OCI-LY1 (cell line): Measurements from ENCODE around the gene LAT.

Experiments used
- H2AFZ ChIP-seq: fragments of 200-600 bp; sonication (generic), shearing (Covaris generic); 2 replicates; pipeline ENCODE4 v1.6.0; 2014; ENCODE audit warnings: antibody characterized with exemption, mild to moderate bottlenecking, low read length
- H3F3A ChIP-seq: fragments of 200-600 bp; sonication (generic), shearing (Covaris generic); 2 replicates; pipeline ENCODE4 v1.6.0; 2014; ENCODE audit warnings: mild to moderate bottlenecking, antibody characterized with exemption, low read length, moderate library complexity; ENCODE audit not compliant: insufficient read depth
- H3K27ac ChIP-seq: fragments of 200-600 bp; sonication (generic); 2 replicates; pipeline ENCODE4 v1.5.1; 2014; ENCODE audit warnings: low read length, mixed run types, mild to moderate bottlenecking, low read depth; ENCODE audit not compliant: poor library complexity, severe bottlenecking
- H3K27me3 ChIP-seq: fragments of 200-600 bp; sonication (generic); 2 replicates; pipeline ENCODE4 v1.6.0; 2014; ENCODE audit warnings: antibody characterized with exemption, mild to moderate bottlenecking, low read length, moderate library complexity; ENCODE audit not compliant: insufficient read depth
- H3K36me3 ChIP-seq: fragments of 200-600 bp; sonication (generic); 2 replicates; pipeline ENCODE4 v1.6.1; 2014; ENCODE audit warnings: mild to moderate bottlenecking, antibody characterized with exemption, low read length, moderate library complexity, mixed read lengths; ENCODE audit not compliant: insufficient read depth
- H3K4me1 ChIP-seq: fragments of 200-600 bp; sonication (generic); 2 replicates; pipeline ENCODE4 v1.5.1; 2014; ENCODE audit warnings: mild to moderate bottlenecking, low read length, moderate library complexity; ENCODE audit not compliant: insufficient read depth, severe bottlenecking
- H3K4me2 ChIP-seq: fragments of 200-600 bp; sonication (generic), shearing (Covaris generic); 2 replicates; pipeline ENCODE4 v1.6.1; 2014; ENCODE audit warnings: low read length
- H3K4me3 ChIP-seq: fragments of 200-600 bp; sonication (generic); 2 replicates; pipeline ENCODE4 v1.5.1; 2014; ENCODE audit warnings: low read length, low read depth, mild to moderate bottlenecking, mixed read lengths; ENCODE audit not compliant: poor library complexity, severe bottlenecking
- H3K79me2 ChIP-seq: fragments of 200-600 bp; shearing (Covaris generic); 2 replicates; pipeline ENCODE4 v1.6.1; 2016; ENCODE audit warnings: mixed run types, low read length, mixed read lengths; ENCODE audit not compliant: insufficient read depth
- H3K9ac ChIP-seq: fragments of 200-600 bp; sonication (generic), shearing (Covaris generic); 2 replicates; pipeline ENCODE4 v1.6.1; 2014; ENCODE audit warnings: mild to moderate bottlenecking, low read length, mixed read lengths
- H3K9me2 ChIP-seq: fragments of 200-600 bp; sonication (generic), shearing (Covaris generic); 2 replicates; pipeline ENCODE4 v1.6.1; 2014; ENCODE audit warnings: low read depth, mild to moderate bottlenecking, low read length, mixed read lengths
- H3K9me3 ChIP-seq: fragments of 200-600 bp; shearing (Covaris generic); 2 replicates; pipeline ENCODE4 v1.6.1; 2014; ENCODE audit warnings: low read length, mixed read lengths
- H4K20me1 ChIP-seq: fragments of 200-600 bp; sonication (generic), shearing (Covaris generic); 2 replicates; pipeline ENCODE4 v1.6.0; 2016; ENCODE audit warnings: mild to moderate bottlenecking, low read length; ENCODE audit not compliant: insufficient read depth
- CTCF ChIP-seq: fragments of 200-600 bp; sonication (generic), shearing (Covaris generic); IDR thresholded peaks from 2 replicates; pipeline ENCODE4 v1.5.1; 2017; ENCODE audit warnings: mild to moderate bottlenecking, antibody characterized with exemption, low read length, moderate library complexity, mixed read lengths
- EZH2 ChIP-seq: fragments of 200-600 bp; sonication (generic), shearing (Covaris generic); IDR thresholded peaks from 2 replicates; pipeline ENCODE4 v1.8.0; 2017; ENCODE audit warnings: borderline replicate concordance, mixed run types, mild to moderate bottlenecking, antibody characterized with exemption, low read length, moderate library complexity, mixed read lengths

Gene LAT

DNA sequence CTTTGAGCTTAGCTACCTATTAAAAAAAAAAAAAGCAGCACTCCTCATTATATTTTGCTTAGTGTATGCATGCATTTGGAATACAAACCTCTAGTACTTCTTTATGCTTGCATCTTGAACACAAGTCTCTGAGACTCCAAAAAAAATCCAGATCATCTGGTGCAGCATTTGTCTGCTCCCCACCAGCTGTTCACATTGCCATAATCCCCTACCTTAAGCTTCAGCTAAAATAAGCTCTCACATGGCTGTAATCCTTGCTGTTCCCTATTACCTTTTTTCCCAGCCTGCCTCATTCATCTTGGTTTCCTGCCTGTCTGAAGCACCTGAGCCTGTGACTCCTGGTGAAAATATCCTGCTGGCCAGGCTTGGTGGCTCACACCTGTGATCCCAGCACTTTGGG lies 41.6 kb upstream of the LAT start:
- no peaks in the 10 kb centered on the region for H4K20me1 ChIP-seq
- no peaks in the 10 kb centered on the region for H3K9me2 ChIP-seq
- H3K36me3 ChIP-seq: peaks cover 11% of the 10 kb centered on the region
- no peaks in the 10 kb centered on the region for H3K9me3 ChIP-seq
- H3K9ac ChIP-seq: no peak overlapping the region
- no peaks in the 10 kb centered on the region for H3K79me2 ChIP-seq
- H3K4me3 ChIP-seq: no peak overlapping the region
- no peak overlapping the region for H3K4me2 ChIP-seq
- peaks cover 8% of the 10 kb centered on the region for H3K4me1 ChIP-seq
- 0 out of 2 replicates have a peak, but pooled peaks cover 3% of the 10 kb centered on the region for H3F3A ChIP-seq
- no peak overlapping the region for H2AFZ ChIP-seq
- no peak for TF ChIP-seq EZH2
- TF ChIP-seq CTCF: no peak
- no peak overlapping the region for H3K27ac ChIP-seq
- no peaks in the 10 kb centered on the region for H3K27me3 ChIP-seq

DNA sequence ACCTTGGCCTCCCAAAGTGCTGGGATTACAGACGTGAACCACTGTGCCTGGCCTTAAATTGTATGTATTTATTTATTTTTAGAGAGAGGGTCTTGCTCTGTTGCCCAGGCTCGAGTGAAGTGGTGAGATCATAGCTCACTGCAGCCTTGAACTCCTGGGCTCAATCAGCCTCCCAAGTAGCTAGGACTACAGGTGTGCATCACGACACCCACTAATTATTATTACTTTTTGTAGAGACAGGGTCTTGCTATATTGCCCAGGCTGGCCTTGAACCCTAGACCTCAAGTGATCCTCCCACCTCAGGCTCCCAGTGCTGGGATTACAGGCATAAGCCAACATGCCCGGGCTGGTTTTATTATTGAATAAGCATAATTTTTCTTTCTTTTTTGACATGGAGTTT lies 38.2 kb upstream of the LAT start:
- TF ChIP-seq EZH2 (no peak), CTCF (no peak)
- Histone ChIP-seq H2AFZ (no peak overlapping the region), H3F3A (0 out of 2 replicates have a peak, but pooled peaks cover 3% of the 10 kb centered on the region), H3K4me1 (peaks cover 16% of the 10 kb centered on the region), H3K79me2 (peaks cover 7% of the 10 kb centered on the region), H3K27me3 (no peaks in the 10 kb centered on the region), H3K9me2 (no peaks in the 10 kb centered on the region), H3K27ac (no peak overlapping the region), H4K20me1 (no peaks in the 10 kb centered on the region), H3K36me3 (no peaks in the 10 kb centered on the region), H3K4me2 (no peak overlapping the region), H3K9ac (no peak overlapping the region), H3K4me3 (no peak overlapping the region), H3K9me3 (no peaks in the 10 kb centered on the region)

DNA sequence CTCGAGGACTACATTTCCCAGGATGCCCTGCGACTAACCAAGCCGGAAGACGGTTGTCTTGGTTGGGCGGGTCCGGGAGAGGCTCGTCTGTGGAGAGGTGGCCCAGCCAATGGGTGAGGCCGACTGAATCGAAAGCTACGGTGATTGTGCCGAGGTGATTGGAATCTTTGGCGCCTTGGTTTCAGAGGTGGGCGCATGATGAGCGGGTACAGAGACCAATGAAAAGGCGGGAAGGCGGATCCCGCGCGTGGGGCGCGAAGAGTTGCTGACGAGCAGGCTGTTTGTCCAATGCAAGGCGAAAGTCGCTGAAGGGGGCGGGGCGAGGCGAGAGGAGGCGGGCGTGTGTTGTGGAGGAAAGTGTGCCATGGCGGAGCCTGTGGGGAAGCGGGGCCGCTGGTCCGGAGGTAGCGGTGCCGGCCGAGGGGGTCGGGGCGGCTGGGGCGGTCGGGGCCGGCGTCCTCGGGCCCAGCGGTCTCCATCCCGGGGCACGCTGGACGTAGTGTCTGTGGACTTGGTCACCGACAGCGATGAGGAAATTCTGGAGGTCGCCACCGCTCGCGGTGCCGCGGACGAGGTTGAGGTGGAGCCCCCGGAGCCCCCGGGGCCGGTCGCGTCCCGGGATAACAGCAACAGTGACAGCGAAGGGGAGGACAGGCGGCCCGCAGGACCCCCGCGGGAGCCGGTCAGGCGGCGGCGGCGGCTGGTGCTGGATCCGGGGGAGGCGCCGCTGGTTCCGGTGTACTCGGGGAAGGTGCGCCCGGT lies 34.0 kb upstream of the LAT start, which contains the start of gene NFATC2IP:
Gene NFATC2IP, plus strand, starts transcription at position 290 of the 762 bp plus-strand sequence. Its CDS starts 75 bp downstream, at position 365.
- H3K79me2 ChIP-seq: peaks cover 15% of the 10 kb centered on the region
- H3K4me3 ChIP-seq: peak within 1 kb of the TSS; percentile 82
- H3K27me3 ChIP-seq: no peaks in the 10 kb centered on the region
- H3K4me1 ChIP-seq: peaks cover 19% of the 10 kb centered on the region
- H3K36me3 ChIP-seq: peaks cover 38% of the 10 kb centered on the region
- H3K4me2 ChIP-seq: peak within 1 kb of the TSS; percentile 84
- no peaks in the 10 kb centered on the region for H3K9me2 ChIP-seq
- H3K9me3 ChIP-seq: no peaks in the 10 kb centered on the region
- peak within 1 kb of the TSS; percentile 90 for H3K9ac ChIP-seq
- peak within 1 kb of the TSS; percentile 9; the same call in 1 of the 2 replicates for H2AFZ ChIP-seq
- no peak within 1 kb of the TSS for H3K27ac ChIP-seq
- no peak for TF ChIP-seq EZH2
- no peak for TF ChIP-seq CTCF
- 0 out of 2 replicates have a peak, but pooled peaks cover 3% of the 10 kb centered on the region for H3F3A ChIP-seq
- H4K20me1 ChIP-seq: no peaks in the 10 kb centered on the region
